ENCODE measurements around the gene GIGYF2. TPM values are rescaled to one million over a fixed set of nuclear protein-coding genes. Genes with fewer than 3 reads are reported as not detected.

The GIGYF2 gene
- total and polyA plus RNA-seq, 8 donors = 17.4 to 50.9 (median 41.0) TPM

DNA sequence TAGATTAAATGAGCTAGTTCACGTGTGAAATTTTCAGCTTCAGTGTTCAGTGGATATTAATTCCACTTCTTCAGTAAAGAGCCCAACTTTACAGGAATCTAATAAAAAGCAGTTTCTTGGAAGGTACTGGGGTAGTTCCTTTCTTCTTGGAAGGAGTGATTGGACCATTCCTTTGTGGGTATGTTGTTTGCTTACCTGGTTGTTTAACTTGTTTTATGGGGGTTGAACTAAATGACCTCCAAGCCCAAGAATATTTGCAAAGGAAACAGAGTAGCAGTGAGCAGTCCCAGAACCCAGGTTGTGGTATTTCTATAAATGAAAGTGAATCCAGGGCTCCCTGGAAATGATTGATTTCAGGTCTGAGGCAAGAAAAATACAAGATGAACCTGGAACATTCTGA, 47.8 kb downstream of the GIGYF2 start:
- H3K36me3 ChIP-seq = peaks cover 0 to 20% (median 13%) of the 10 kb centered on the region in 3 donors
- ATAC-seq (peak in 2 of 4 donors; percentile 10 to 47), DNase-seq (no peak), FAIRE-seq (no peak)
- TF ChIP-seq, protein P1, sequence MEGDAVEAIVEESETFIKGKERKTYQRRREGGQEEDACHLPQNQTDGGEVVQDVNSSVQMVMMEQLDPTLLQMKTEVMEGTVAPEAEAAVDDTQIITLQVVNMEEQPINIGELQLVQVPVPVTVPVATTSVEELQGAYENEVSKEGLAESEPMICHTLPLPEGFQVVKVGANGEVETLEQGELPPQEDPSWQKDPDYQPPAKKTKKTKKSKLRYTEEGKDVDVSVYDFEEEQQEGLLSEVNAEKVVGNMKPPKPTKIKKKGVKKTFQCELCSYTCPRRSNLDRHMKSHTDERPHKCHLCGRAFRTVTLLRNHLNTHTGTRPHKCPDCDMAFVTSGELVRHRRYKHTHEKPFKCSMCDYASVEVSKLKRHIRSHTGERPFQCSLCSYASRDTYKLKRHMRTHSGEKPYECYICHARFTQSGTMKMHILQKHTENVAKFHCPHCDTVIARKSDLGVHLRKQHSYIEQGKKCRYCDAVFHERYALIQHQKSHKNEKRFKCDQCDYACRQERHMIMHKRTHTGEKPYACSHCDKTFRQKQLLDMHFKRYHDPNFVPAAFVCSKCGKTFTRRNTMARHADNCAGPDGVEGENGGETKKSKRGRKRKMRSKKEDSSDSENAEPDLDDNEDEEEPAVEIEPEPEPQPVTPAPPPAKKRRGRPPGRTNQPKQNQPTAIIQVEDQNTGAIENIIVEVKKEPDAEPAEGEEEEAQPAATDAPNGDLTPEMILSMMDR (IDR thresholded peaks at IDR 0.05) = no peak
- intact Hi-C loops (cut with DNase I) = no loop called here
- no peak overlapping the region for H3K4me3 ChIP-seq
- peaks cover under 1 to 7% (median 5%) of the 10 kb centered on the region in 3 donors for H3K4me1 ChIP-seq
- H3K9me3 ChIP-seq = no peaks in the 10 kb centered on the region
- no peak overlapping the region for H3K27ac ChIP-seq
- H3K27me3 ChIP-seq = no peaks in the 10 kb centered on the region
- WGBS, 2 donors = 45 to 50% methylated on average over 1 of the region's 1 CpG

DNA sequence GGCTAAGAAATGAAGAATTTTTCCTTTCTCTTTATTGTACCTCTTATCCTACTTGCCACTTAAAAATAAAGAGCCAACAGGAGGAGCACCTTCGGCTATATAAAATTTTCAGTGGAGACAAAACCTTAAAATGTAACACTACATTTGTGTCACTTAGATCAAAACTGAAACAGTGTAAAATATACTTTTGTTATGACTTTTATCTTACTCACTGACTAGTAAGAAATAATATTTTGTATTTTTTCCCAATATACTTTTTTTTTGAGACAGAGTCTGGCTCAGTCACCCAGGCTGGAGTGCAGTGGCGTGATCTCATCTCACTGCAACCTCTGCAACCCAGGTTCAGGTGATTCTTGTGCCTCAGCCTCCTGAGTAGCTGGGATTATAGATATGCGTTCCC, 50.9 kb downstream of the GIGYF2 start:
- H3K4me1 ChIP-seq = peaks cover 7 to 9% (median 8%) of the 10 kb centered on the region in 3 donors
- H3K9me3 ChIP-seq = no peaks in the 10 kb centered on the region
- no peaks in the 10 kb centered on the region for H3K27me3 ChIP-seq
- peaks cover 0 to 33% (median 13%) of the 10 kb centered on the region in 3 donors for H3K36me3 ChIP-seq
- no peak for ATAC-seq
- FAIRE-seq = no peak
- no peak for DNase-seq
- intact Hi-C loops (cut with DNase I) = no loop called here
- no peak overlapping the region for H3K4me3 ChIP-seq
- WGBS, 2 donors = 92 to 97% methylated on average over 3 of the region's 3 CpGs
- TF ChIP-seq, protein P1 (IDR thresholded peaks at IDR 0.05) = no peak
- H3K27ac ChIP-seq = no peak overlapping the region

DNA sequence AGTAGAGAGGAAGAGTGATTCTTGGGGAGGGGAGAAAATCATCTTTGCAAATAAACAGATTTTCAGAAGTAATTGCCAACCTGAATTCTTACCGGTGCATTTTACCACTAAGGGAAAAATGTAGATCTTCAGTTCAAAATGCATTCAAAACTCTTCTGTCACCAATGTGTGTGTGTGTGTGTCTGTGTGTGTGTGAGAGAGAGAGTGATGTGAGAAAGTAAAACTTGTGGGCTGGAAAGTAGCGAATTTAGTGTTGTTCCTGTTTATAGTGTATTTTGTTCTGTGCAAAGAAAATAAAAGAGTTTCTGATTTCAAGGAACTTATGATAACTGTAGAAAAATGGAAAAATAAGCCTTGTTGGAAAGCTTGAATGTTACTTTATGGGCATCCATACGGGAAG, 52.2 kb downstream of the GIGYF2 start:
- TF ChIP-seq, protein P1 (IDR thresholded peaks at IDR 0.05) = no peak
- FAIRE-seq = no peak
- H3K9me3 ChIP-seq = no peaks in the 10 kb centered on the region
- no peaks in the 10 kb centered on the region for H3K27me3 ChIP-seq
- no peak overlapping the region for H3K4me3 ChIP-seq
- ATAC-seq = no peak
- intact Hi-C loops (cut with DNase I) = no loop called here
- peaks cover 0 to 35% (median 13%) of the 10 kb centered on the region in 3 donors for H3K36me3 ChIP-seq
- peak overlapping the region in 1 of 4 donors; percentile 30 for H3K27ac ChIP-seq
- no peak for DNase-seq
- peaks cover 7 to 9% (median 8%) of the 10 kb centered on the region in 3 donors for H3K4me1 ChIP-seq
- 81 to 90% methylated on average over 3 of the region's 3 CpGs for WGBS, 2 donors

DNA sequence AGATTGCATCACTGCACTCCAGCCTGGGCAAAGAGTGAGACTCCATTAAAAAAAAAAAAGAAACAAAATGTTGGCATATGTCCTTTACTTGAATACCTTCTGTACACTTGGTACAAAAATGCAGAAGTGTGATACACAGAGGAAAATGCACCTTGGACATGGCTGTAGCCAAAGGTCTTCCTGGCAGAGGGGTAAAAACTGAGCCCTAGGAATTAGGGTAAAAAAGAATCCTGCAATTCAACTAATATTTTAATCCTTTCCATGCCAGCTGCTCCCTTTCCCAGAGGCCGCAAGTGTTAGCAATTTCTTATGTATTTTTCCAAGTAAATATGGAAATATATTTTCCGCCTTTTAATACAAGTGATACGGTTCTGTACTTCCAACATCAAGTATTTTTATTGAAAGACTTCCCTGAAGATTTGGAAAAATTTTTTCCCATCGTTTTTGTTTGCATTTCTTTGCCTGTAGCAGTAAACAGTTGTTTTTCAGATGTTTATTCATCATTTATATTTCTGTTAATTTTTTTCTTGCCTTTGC, 53.1 kb downstream of the GIGYF2 start:
- no peak overlapping the region for H3K4me3 ChIP-seq
- peak overlapping the region in 2 of 4 donors; percentile 30 for H3K27ac ChIP-seq
- FAIRE-seq (no peak), DNase-seq (peak in 2 of 6 donors; percentile 8 to 36), ATAC-seq (peak; percentile 33 to 73 (median 64))
- no peaks in the 10 kb centered on the region for H3K9me3 ChIP-seq
- H3K27me3 ChIP-seq = no peaks in the 10 kb centered on the region
- intact Hi-C loops (cut with DNase I) = no loop called here
- H3K4me1 ChIP-seq = peaks cover 9 to 12% (median 10%) of the 10 kb centered on the region in 3 donors
- TF ChIP-seq, protein P1 (IDR thresholded peaks at IDR 0.05) = no peak
- H3K36me3 ChIP-seq = peaks cover 0 to 35% (median 13%) of the 10 kb centered on the region in 3 donors
- 41 to 45% methylated on average over 4 of the region's 4 CpGs for WGBS, 2 donors

DNA sequence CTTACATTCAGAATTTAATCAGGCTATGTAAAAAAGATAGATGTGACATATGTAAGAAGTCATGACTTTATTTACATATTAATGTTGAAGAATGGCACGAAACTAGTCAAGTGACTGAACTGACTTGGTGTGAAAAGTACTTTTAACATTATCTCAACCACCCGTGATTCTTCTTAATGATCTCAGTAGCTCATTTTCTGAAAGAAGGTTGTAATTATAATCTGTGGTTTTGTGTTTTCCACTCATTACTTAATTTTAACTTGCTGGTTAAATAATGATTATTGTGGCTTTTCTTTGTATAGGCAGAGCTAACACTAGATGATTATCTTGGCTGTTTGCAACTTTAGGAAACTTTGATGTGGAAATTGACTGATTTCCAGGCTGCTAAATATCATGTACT, 60.8 kb downstream of the GIGYF2 start:
- no peaks in the 10 kb centered on the region for H3K9me3 ChIP-seq
- TF ChIP-seq, protein P1 (IDR thresholded peaks at IDR 0.05) = no peak
- no peak overlapping the region for H3K4me3 ChIP-seq
- peaks cover 6 to 15% (median 10%) of the 10 kb centered on the region in 3 donors for H3K4me1 ChIP-seq
- peaks cover 0 to 19% (median 0%) of the 10 kb centered on the region in 3 donors for H3K36me3 ChIP-seq
- WGBS, 2 donors = 31 to 38% methylated on average over 2 of the region's 2 CpGs
- ATAC-seq = no peak
- H3K27ac ChIP-seq = no peak overlapping the region
- intact Hi-C loops (cut with DNase I) = no loop called here
- H3K27me3 ChIP-seq = no peaks in the 10 kb centered on the region
- FAIRE-seq = no peak
- no peak for DNase-seq

All from pancreas (tissue), 10 donors.